ENCODE results near the gene ITLN1.

DNA sequence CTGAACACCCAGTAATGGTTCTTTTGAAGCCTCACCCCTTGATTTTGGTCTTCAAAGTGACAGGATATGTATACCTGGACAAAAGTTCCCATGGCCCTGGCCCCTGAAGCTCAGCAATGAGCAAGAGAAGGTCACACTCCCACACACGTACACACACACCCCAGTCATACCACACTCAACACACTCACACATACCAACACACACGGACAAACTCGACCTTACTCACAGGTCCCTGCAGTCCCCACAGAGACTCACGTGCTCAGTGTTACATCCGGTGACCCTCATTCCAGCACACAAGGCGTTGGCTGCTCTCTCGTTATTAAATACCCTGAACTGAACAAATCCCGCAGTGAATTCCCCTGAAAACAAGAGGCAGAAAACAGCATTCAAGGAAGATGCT lies 5.9 kb downstream of the ITLN1 start:
- TF ChIP-seq CTCF (IDR thresholded peaks at IDR 0.05 in 4 of 5, conservative IDR thresholded peaks at IDR 0.05 in 1 of 5) (no peak), POLR2A (IDR thresholded peaks at IDR 0.05) (no peak)

Data from gastrocnemius medialis (tissue), 4 donors.